HG03575 (cell line): ENCODE results near the gene SLC38A6.
A peak's percentile ranks its signal among the peaks of the same experiment; 100 is the strongest.
"Not testable (repeated sequence)": the region's sequence is repeated elsewhere in the genome, so short reads cannot be mapped to it uniquely, and the experiment has no call there.

ENCODE experiments used
- ATAC-seq: cut with Tn5 transposase; IDR thresholded peaks from one replicate; pipeline ENCODE4 v1.9.1; 2021; ENCODE audit not compliant: unreplicated experiment, insufficient number of reproducible peaks, low FRiP score; ENCODE audit errors: extremely low read depth

The SLC38A6 gene

GRCh38 chr14:61042220-61042619 lies 61.2 kb downstream of the SLC38A6 start:
- no peak for ATAC-seq

GRCh38 chr14:61043506-61043905 lies 62.5 kb downstream of the SLC38A6 start:
- no peak for ATAC-seq

- no peak for ATAC-seq
Observed at GRCh38 chr14:61047021-61047420, 66.0 kb downstream of the SLC38A6 start.

GRCh38 chr14:61048640-61049039 lies 67.6 kb downstream of the SLC38A6 start:
- ATAC-seq: no peak

GRCh38 chr14:61050417-61050816 lies 69.4 kb downstream of the SLC38A6 start:
- ATAC-seq: no peak

GRCh38 chr14:61051051-61051450 lies 70.0 kb downstream of the SLC38A6 start:
- no peak for ATAC-seq

- no peak for ATAC-seq
Observed at GRCh38 chr14:61051621-61052020, 70.6 kb downstream of the SLC38A6 start.

- no peak for ATAC-seq
Observed at GRCh38 chr14:61063461-61063860, 82.4 kb downstream of the SLC38A6 start.

GRCh38 chr14:61064210-61064609 lies 83.2 kb downstream of the SLC38A6 start:
- no peak for ATAC-seq

GRCh38 chr14:61064856-61065255 lies 83.8 kb downstream of the SLC38A6 start:
- ATAC-seq: no peak

- ATAC-seq: no peak
Observed at GRCh38 chr14:61065656-61066055, 84.6 kb downstream of the SLC38A6 start.

GRCh38 chr14:61072442-61072841 lies 91.4 kb downstream of the SLC38A6 start:
- not testable (repeated sequence) for ATAC-seq

GRCh38 chr14:61074852-61075251 lies 93.8 kb downstream of the SLC38A6 start:
- ATAC-seq: no peak

- no peak for ATAC-seq
Observed at GRCh38 chr14:61076556-61076955, 95.5 kb downstream of the SLC38A6 start.

GRCh38 chr14:61077437-61077836 lies 96.4 kb downstream of the SLC38A6 start:
- no peak for ATAC-seq

GRCh38 chr14:61077951-61078720 lies 97.1 kb downstream of the SLC38A6 start:
- no peak for ATAC-seq

- ATAC-seq: peak; percentile 71
Observed at GRCh38 chr14:61080591-61081010, 99.6 kb downstream of the SLC38A6 start.

- no peak for ATAC-seq
Observed at GRCh38 chr14:61088081-61088480, 107.0 kb downstream of the SLC38A6 start.

- no peak for ATAC-seq
Observed at GRCh38 chr14:61089126-61089750, 108.2 kb downstream of the SLC38A6 start.

GRCh38 chr14:61090432-61091216 lies 109.6 kb downstream of the SLC38A6 start:
- ATAC-seq: no peak
